DND-41 (cell line): Measurements from ENCODE around the gene KISS1R.

Source experiments
- CTCF ChIP-seq: IDR thresholded peaks from 2 replicates; pipeline ENCODE4 v1.5.1; 2012; ENCODE audit warnings: borderline replicate concordance, low read length, moderate library complexity, mild to moderate bottlenecking; ENCODE audit not compliant: poor library complexity, severe bottlenecking; ENCODE audit errors: extremely low read depth
- EZH2 ChIP-seq: IDR thresholded peaks from 3 replicates; pipeline ENCODE4 v1.6.1; 2012; ENCODE audit warnings: borderline replicate concordance, low read depth, mild to moderate bottlenecking, moderate library complexity, low read length, inconsistent platforms; ENCODE audit not compliant: severe bottlenecking

- no peak for TF ChIP-seq CTCF
- no peak for TF ChIP-seq EZH2
These were observed 11.5 kb downstream of the KISS1R start for GRCh38 chr19:928471-929202.
